CD4-positive, alpha-beta T cell (primary cell): ENCODE data around the gene ALPG. TPM values are rescaled to one million over a fixed set of nuclear protein-coding genes. Genes with fewer than 3 reads are reported as not detected.
"Not testable (repeated sequence)": the region's sequence is repeated elsewhere in the genome, so short reads cannot be mapped to it uniquely, and the experiment has no call there.

ENCODE experiments used
- ATAC-seq: fragments of 200-7000 bp; cut with Tn5 transposase; one replicate; pipeline ENCODE4 v1.10.0; 2022; ENCODE audit warnings: mild to moderate bottlenecking; ENCODE audit not compliant: poor library complexity
- CTCF ChIA-PET: fragments of 350-600 bp; sonication (Branson Sonifier 250); formaldehyde crosslinking; loops from one replicate; lab custom pipeline; 2021; ENCODE audit warnings: antibody characterized with exemption, inconsistent platforms; lab: Charles Lee
- POLR2A ChIA-PET: fragments of 350-600 bp; sonication (Branson Sonifier 250); formaldehyde crosslinking; loops from one replicate; lab custom pipeline; 2021; ENCODE audit warnings: antibody characterized with exemption, inconsistent platforms; lab: Charles Lee
- DNase-seq, 14 experiments: peaks; one replicate each; pipeline ENCODE4 v3.0.0-alpha.2; 2013 to 2020; ENCODE audit warnings: mixed read lengths in 2 of 14
- H3K27ac ChIP-seq, 2 donors: one replicate each; pipeline versions ENCODE4 v1.5.1 to v1.7.0; 2013; ENCODE audit warnings: low read length in 2 of 2, low read depth in 1 of 2, mild to moderate bottlenecking in 1 of 2
- H3K27me3 ChIP-seq, 2 experiments: 1 replicate in 1 of 2; 2 replicates in 1 of 2; pipeline versions ENCODE4 v1.6.1 to v1.7.0; 2013; ENCODE audit warnings: low read length in 2 of 2, control low read depth in 1 of 2, mild to moderate bottlenecking in 1 of 2, moderate library complexity in 1 of 2; ENCODE audit not compliant: insufficient read depth in 2 of 2, control insufficient read depth in 1 of 2
- H3K36me3 ChIP-seq: one replicate; pipeline ENCODE4 v1.6.1; 2013; ENCODE audit warnings: low read length, control low read depth; ENCODE audit not compliant: insufficient read depth
- H3K4me1 ChIP-seq: one replicate; pipeline ENCODE4 v1.6.1; 2013; ENCODE audit warnings: low read length, control low read depth; ENCODE audit not compliant: insufficient read depth
- H3K4me3 ChIP-seq: one replicate; pipeline ENCODE4 v1.5.1; 2013; ENCODE audit warnings: mild to moderate bottlenecking, low read length, moderate library complexity
- H3K9me3 ChIP-seq, 2 experiments: 1 replicate in 1 of 2; 2 replicates in 1 of 2; pipeline versions ENCODE4 v1.6.1 to v1.7.0; 2013; ENCODE audit warnings: low read length in 2 of 2, mild to moderate bottlenecking in 2 of 2, control low read depth in 1 of 2, moderate library complexity in 1 of 2; ENCODE audit not compliant: control insufficient read depth in 1 of 2, insufficient read depth in 1 of 2
- H3K27ac Mint-ChIP-seq: one replicate; pipeline ENCODE4 v1.8.0; 2020; ENCODE audit warnings: mixed read lengths
- H3K27me3 Mint-ChIP-seq: one replicate; pipeline ENCODE4 v1.8.0; 2021; ENCODE audit warnings: mixed read lengths
- H3K36me3 Mint-ChIP-seq: one replicate; pipeline ENCODE4 v1.8.0; 2021; ENCODE audit warnings: low read depth, mixed read lengths
- H3K4me1 Mint-ChIP-seq: one replicate; pipeline ENCODE4 v1.8.0; 2021; ENCODE audit warnings: low read depth, mixed read lengths
- H3K4me3 Mint-ChIP-seq: one replicate; pipeline ENCODE4 v1.8.0; 2020; ENCODE audit warnings: mild to moderate bottlenecking, mixed read lengths
- H3K9me3 Mint-ChIP-seq: one replicate; pipeline ENCODE4 v1.8.0; 2020; ENCODE audit warnings: mixed read lengths
- CTCF ChIP-seq: fragments of 200-600 bp; IDR thresholded peaks from one replicate; pipeline ENCODE4 v1.8.0; 2022; ENCODE audit warnings: antibody characterized with exemption, mild to moderate bottlenecking
- intact Hi-C, 2 experiments: fragments of 100-400 bp; cut with DNase I in 1 of 2; cut with micrococcal nuclease in 1 of 2; formaldehyde crosslinking; loops; one replicate each; pipeline versions ENCODE4 v1.15.1 to v1.9.0; 2023 to 2025; cut with DNase I, micrococcal nuclease
- polyA plus RNA-seq, 2 donors: library from polyadenylated mRNA; unstranded; fragments of 120-200 nt; gene quantifications; one replicate each; pipeline ENCODE4 v1.2.1, GENCODE V29; 2013
- total RNA-seq, 174 experiments: library from RNA in 2 of 174; stranded (reverse) in 2 of 174; gene quantifications; one replicate each; pipeline ENCODE4 v1.2.3 and lab custom pipeline; 2021 to 2026

ALPG gene
- total RNA-seq (not detected), total RNA-seq (lab: John Stamatoyannopoulos, UW) (0 to 0.06 (median 0) reads per million in 172 experiments)
- not detected for polyA plus RNA-seq (2013, experiment 1 of 2)
- polyA plus RNA-seq (2013, experiment 2 of 2): not detected

GRCh38 chr2:232406556-232407310, at the start of gene ALPG:
TSS of gene ALPG (plus strand) at chr2:232406844. CDS start at chr2:232406895, 51 bp downstream.
- Histone ChIP-seq H3K4me1 (no peaks in the 10 kb centered on the region), H3K27me3 (peaks cover 0 to 5% of the 10 kb centered on the region in 2 experiments), H3K9me3 (no peaks in the 10 kb centered on the region), H3K4me3 (no peak within 1 kb of the TSS), H3K27ac (no peak within 1 kb of the TSS), H3K36me3 (no peaks in the 10 kb centered on the region)
- Mint-ChIP-seq H3K4me3 (no peak within 1 kb of the TSS), H3K9me3 (no peaks in the 10 kb centered on the region), H3K27ac (no peak within 1 kb of the TSS), H3K4me1 (no peaks in the 10 kb centered on the region), H3K27me3 (peaks cover 12% of the 10 kb centered on the region), H3K36me3 (no peaks in the 10 kb centered on the region)
- ChIA-PET CTCF (no interaction called here), POLR2A (no interaction called here)
- DNase-seq (no peak), ATAC-seq (no peak)
- intact Hi-C loops: no loop called here
- no peak for TF ChIP-seq CTCF

DNA sequence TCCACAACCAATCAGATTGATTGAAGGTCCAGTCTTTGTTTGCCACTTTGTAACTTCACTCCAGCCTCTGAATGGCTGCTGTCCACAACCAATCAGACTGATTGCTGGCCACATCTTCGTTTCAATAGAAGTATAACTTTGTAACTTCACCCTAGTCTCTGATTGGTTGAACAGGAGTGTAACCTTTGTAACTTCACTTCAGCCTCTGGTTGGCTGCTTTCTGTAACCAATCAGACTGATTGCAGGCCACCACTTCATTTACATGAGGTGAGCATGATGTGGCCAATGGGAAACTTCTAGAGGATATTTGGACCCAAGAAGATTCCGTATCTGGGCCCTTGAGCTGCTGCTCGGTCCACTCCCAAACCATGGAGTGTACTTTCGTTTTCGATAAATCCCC, 45.0 kb upstream of the ALPG start:
- ATAC-seq (no peak), DNase-seq (no peak)
- intact Hi-C loops: no loop called here
- H3K4me3 ChIP-seq: no peak overlapping the region
- H3K27ac ChIP-seq: no peak overlapping the region
- H3K27me3 ChIP-seq: no peaks in the 10 kb centered on the region
- POLR2A ChIA-PET: no interaction called here
- H3K36me3 ChIP-seq: no peaks in the 10 kb centered on the region
- peaks cover 32% of the 10 kb centered on the region for H3K4me1 Mint-ChIP-seq
- H3K4me3 Mint-ChIP-seq: no peak overlapping the region
- H3K36me3 Mint-ChIP-seq: no peaks in the 10 kb centered on the region
- peaks cover 31% of the 10 kb centered on the region for H3K4me1 ChIP-seq
- H3K9me3 ChIP-seq: no peaks in the 10 kb centered on the region
- H3K9me3 Mint-ChIP-seq: no peaks in the 10 kb centered on the region
- H3K27ac Mint-ChIP-seq: no peak overlapping the region
- H3K27me3 Mint-ChIP-seq: no peaks in the 10 kb centered on the region
- no peak for TF ChIP-seq CTCF
- CTCF ChIA-PET: no interaction called here

DNA sequence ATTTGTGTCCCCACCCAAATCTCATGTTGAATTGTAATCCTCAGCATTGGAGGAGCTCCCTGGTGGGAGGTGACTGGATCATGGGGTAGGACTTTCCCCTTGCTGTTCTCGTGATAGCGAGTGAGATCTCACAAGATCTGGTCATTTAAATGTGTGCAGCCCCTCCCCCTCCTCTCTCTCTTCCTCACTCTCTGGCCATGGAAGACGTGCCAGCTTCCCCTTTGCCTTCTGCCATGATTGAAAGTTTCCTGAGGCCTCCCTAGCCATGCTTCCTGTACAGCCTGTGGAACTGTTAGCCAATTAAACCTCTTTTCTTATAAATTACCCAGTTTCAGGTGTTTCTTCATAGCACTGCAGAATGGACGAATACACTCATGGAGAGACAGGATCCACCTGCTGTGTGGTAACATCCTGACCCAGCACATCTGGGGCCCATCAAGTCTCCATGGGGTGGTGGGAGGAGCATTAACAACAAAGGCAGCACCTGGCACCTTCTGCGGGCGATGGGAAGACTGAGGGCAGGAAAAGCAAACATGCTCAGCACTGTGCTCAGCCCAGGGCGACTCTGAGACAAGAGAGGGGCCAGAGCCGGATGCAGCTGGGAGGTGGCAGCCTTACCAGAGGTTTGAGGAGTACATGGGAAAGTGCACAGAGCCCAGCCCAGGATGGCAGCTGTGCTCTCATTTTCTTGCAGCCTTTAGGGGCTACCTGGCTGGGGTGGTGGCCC, 44.3 kb upstream of the ALPG start:
- Mint-ChIP-seq H3K27me3 (no peaks in the 10 kb centered on the region), H3K27ac (no peak overlapping the region), H3K9me3 (no peaks in the 10 kb centered on the region), H3K4me1 (peaks cover 32% of the 10 kb centered on the region), H3K36me3 (no peaks in the 10 kb centered on the region), H3K4me3 (peak overlapping the region; percentile 73)
- Histone ChIP-seq H3K27ac (no peak overlapping the region), H3K4me3 (no peak overlapping the region), H3K36me3 (no peaks in the 10 kb centered on the region), H3K27me3 (no peaks in the 10 kb centered on the region), H3K9me3 (no peaks in the 10 kb centered on the region), H3K4me1 (peaks cover 31% of the 10 kb centered on the region)
- CTCF ChIA-PET: no interaction called here
- no peak for TF ChIP-seq CTCF
- DNase-seq (no peak), ATAC-seq (no peak)
- intact Hi-C loops: no loop called here
- POLR2A ChIA-PET: no interaction called here

GRCh38 chr2:232363064-232363783, 43.4 kb upstream of the ALPG start:
- intact Hi-C loops, CTCF ChIA-PET, H3K36me3 ChIP-seq, H3K9me3 Mint-ChIP-seq, H3K27ac ChIP-seq, DNase-seq, POLR2A ChIA-PET, H3K27me3 Mint-ChIP-seq, H3K36me3 Mint-ChIP-seq, H3K9me3 ChIP-seq, H3K27me3 ChIP-seq: not testable (repeated sequence)
- H3K4me3 Mint-ChIP-seq: peak overlapping the region; percentile 87
- H3K27ac Mint-ChIP-seq: peak overlapping the region; percentile 64
- Histone ChIP-seq H3K4me3 (peak overlapping the region; percentile 54), H3K4me1 (peaks cover 31% of the 10 kb centered on the region)
- ATAC-seq: peak; percentile 17
- H3K4me1 Mint-ChIP-seq: peaks cover 32% of the 10 kb centered on the region
